ENCODE measurements around the gene NEU4.

The NEU4 gene

GRCh38 chr2:241864168-241864849, 55.3 kb downstream of the NEU4 start:
- TF ChIP-seq FOXP2 (optimal IDR thresholded peaks at IDR 0.05; ENCODE audit: borderline replicate concordance, extremely low read depth, extremely low read length, insufficient read depth): no peak
- no peak for TF ChIP-seq SIN3A (IDR thresholded peaks at IDR 0.05; ENCODE audit: borderline replicate concordance, insufficient read depth, low read length)
- TF ChIP-seq POLR2AphosphoS5 (IDR thresholded peaks at IDR 0.05; ENCODE audit: low read depth, low read length): no peak
- TF ChIP-seq TAF1 (IDR thresholded peaks at IDR 0.05; ENCODE audit: borderline replicate concordance, insufficient read depth, low read length): no peak
- TF ChIP-seq, protein P1, sequence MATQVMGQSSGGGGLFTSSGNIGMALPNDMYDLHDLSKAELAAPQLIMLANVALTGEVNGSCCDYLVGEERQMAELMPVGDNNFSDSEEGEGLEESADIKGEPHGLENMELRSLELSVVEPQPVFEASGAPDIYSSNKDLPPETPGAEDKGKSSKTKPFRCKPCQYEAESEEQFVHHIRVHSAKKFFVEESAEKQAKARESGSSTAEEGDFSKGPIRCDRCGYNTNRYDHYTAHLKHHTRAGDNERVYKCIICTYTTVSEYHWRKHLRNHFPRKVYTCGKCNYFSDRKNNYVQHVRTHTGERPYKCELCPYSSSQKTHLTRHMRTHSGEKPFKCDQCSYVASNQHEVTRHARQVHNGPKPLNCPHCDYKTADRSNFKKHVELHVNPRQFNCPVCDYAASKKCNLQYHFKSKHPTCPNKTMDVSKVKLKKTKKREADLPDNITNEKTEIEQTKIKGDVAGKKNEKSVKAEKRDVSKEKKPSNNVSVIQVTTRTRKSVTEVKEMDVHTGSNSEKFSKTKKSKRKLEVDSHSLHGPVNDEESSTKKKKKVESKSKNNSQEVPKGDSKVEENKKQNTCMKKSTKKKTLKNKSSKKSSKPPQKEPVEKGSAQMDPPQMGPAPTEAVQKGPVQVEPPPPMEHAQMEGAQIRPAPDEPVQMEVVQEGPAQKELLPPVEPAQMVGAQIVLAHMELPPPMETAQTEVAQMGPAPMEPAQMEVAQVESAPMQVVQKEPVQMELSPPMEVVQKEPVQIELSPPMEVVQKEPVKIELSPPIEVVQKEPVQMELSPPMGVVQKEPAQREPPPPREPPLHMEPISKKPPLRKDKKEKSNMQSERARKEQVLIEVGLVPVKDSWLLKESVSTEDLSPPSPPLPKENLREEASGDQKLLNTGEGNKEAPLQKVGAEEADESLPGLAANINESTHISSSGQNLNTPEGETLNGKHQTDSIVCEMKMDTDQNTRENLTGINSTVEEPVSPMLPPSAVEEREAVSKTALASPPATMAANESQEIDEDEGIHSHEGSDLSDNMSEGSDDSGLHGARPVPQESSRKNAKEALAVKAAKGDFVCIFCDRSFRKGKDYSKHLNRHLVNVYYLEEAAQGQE (IDR thresholded peaks at IDR 0.05; ENCODE audit: insufficient read depth in 1 of 2, low read depth in 2 of 2, low read length in 2 of 2): no peak

GRCh38 chr2:241864850-241865213, 55.8 kb downstream of the NEU4 start:
- no peak for TF ChIP-seq SIN3A (IDR thresholded peaks at IDR 0.05; ENCODE audit: borderline replicate concordance, insufficient read depth, low read length)
- no peak for TF ChIP-seq FOXP2 (optimal IDR thresholded peaks at IDR 0.05; ENCODE audit: borderline replicate concordance, extremely low read depth, extremely low read length, insufficient read depth)
- no peak for TF ChIP-seq POLR2AphosphoS5 (IDR thresholded peaks at IDR 0.05; ENCODE audit: low read depth, low read length)
- TF ChIP-seq, protein P1 (IDR thresholded peaks at IDR 0.05; ENCODE audit: insufficient read depth in 1 of 2, low read depth in 2 of 2, low read length in 2 of 2): no peak
- TF ChIP-seq TAF1 (IDR thresholded peaks at IDR 0.05; ENCODE audit: borderline replicate concordance, insufficient read depth, low read length): no peak

GRCh38 chr2:241865416-241865956, 56.5 kb downstream of the NEU4 start:
- no peak for TF ChIP-seq FOXP2 (optimal IDR thresholded peaks at IDR 0.05; ENCODE audit: borderline replicate concordance, extremely low read depth, extremely low read length, insufficient read depth)
- TF ChIP-seq POLR2AphosphoS5 (IDR thresholded peaks at IDR 0.05; ENCODE audit: low read depth, low read length): no peak
- TF ChIP-seq TAF1 (IDR thresholded peaks at IDR 0.05; ENCODE audit: borderline replicate concordance, insufficient read depth, low read length): no peak
- TF ChIP-seq, protein P1 (IDR thresholded peaks at IDR 0.05; ENCODE audit: insufficient read depth in 1 of 2, low read depth in 2 of 2, low read length in 2 of 2): no peak
- TF ChIP-seq SIN3A (IDR thresholded peaks at IDR 0.05; ENCODE audit: borderline replicate concordance, insufficient read depth, low read length): no peak

DNA sequence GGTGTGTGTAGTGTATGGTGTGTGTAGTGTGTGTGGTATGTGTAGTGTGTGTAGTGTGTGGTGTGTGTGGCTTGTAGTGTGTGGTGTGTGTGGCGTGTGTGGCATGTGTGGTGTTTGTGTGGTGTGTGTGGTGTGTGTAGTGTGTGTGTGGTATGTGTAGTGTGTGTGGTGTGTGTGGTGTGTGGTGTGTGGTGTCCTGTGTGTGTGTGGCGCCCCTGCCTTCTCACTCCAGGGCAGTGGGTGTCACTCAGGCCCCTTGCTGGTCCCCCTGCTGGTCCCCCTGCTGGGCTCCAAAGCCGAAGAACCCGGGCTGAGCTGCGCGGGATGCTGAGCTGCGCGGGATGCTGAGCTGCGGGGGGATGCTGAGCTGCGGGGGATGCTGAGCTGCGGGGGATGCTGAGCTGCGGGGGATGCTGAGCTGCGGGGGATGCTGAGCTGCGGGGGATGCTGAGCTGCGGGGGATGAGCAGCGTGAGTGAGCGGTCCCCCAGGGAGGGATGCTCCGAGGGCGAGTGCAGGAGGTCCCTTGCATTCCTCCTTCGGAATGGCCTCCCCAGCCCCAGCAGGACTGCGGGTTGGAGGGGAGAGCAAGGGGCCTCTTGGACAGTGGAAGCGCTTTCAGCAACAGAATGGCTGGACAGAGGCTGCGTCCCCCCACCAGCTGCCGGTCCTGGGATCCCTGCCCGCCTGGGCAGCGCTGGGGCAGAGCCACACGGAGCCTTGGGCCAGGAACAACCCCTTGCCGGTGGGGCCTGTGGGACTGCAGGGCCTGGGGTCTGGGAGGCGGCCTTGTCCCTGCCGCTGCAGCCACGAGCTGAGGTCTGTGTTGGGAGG, 57.2 kb downstream of the NEU4 start:
- TF ChIP-seq, protein P1 (IDR thresholded peaks at IDR 0.05; ENCODE audit: insufficient read depth in 1 of 2, low read depth in 2 of 2, low read length in 2 of 2): peak; percentile 72 to 84
- TF ChIP-seq POLR2AphosphoS5 (IDR thresholded peaks at IDR 0.05; ENCODE audit: low read depth, low read length) (no peak), SIN3A (IDR thresholded peaks at IDR 0.05; ENCODE audit: borderline replicate concordance, insufficient read depth, low read length) (no peak)

Measured in PFSK-1 (cell line).